Smooth muscle cell of bladder (primary cell): ENCODE results near the gene ZC3H11A. TPM values are rescaled to one million over a fixed set of nuclear protein-coding genes. Genes with fewer than 3 reads are reported as not detected.

Source experiments
- total RNA-seq: library from RNA; depleted of rRNA; stranded (reverse); fragments of >200 nt; gene quantifications from 2 replicates; pipeline ENCODE4 v1.2.3, GENCODE V29; 2014

The ZC3H11A gene
- total RNA-seq: 67.3 and 80.0 TPM in 2 replicates

GRCh38 chr1:203795441-203796235 lies at the start of gene ZC3H11A, which contains the start of gene ZBED6:
Gene ZC3H11A (plus strand): TSS chr1:203795623. CDS start chr1:203817071, 21,448 bp downstream.
Gene ZBED6 (plus strand): TSS chr1:203795623. CDS start chr1:203797523, 1,900 bp downstream.

GRCh38 chr1:203765029-203765837 lies 30.2 kb upstream of the ZC3H11A start, which contains the start of gene LAX1:
Gene LAX1 (plus strand): TSS chr1:203765183. CDS start chr1:203765566, 383 bp downstream.

Other genes starting within 250 kb of the ZC3H11A start
- 77.1 and 146 TPM in 2 replicates for gene ATP2B4, start 168.8 kb upstream of the ZC3H11A start, total RNA-seq
- gene LAX1, start 30.4 kb upstream of the ZC3H11A start, total RNA-seq: not detected in 2 replicates
- 6.7 and 7.5 TPM in 2 replicates for gene ZBED6, start within 50 bp of the ZC3H11A start, total RNA-seq
- 46.5 and 55.3 TPM in 2 replicates for gene SNRPE, start 66.0 kb downstream of the ZC3H11A start, total RNA-seq